ENCODE results near the gene CHST6.

DNA sequence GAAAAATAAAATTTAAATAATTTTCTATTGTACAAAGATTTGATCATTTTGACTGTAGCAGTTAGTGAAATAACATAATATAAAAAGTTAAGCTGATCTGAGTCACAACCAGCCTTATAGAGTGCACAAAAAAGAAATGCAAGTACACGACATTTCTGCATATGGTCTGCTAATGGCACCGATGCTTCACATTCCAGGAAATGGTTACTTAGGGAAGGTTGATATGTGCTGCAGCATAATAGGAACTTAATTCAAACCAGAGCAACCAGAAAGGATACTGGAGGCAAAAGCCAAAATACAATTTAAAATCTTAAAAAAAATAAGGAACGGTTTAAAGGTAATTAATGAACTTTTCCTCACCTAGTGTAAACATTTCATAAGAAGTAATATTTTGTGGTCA, 51.9 kb downstream of the CHST6 start:
- TF ChIP-seq CTCF (IDR thresholded peaks at IDR 0.05) (no peak), POLR2A (IDR thresholded peaks at IDR 0.05) (no peak)
